Lower leg skin (tissue), 4 donors: ENCODE measurements around the gene POLDIP2. TPM values are rescaled to one million over a fixed set of nuclear protein-coding genes. Genes with fewer than 3 reads are reported as not detected.

Experiments
- DNase-seq, 2 donors: peaks; one replicate each; pipeline ENCODE4 v3.0.0-alpha.2; 2019; ENCODE audit warnings: low spot score in 2 of 2
- H3K4me3 ChIP-seq: fragments of 200-600 bp; sonication (generic); 2 replicates; pipeline ENCODE4 v1.5.1; 2017; ENCODE audit warnings: mild to moderate bottlenecking, low read depth; ENCODE audit not compliant: poor library complexity, severe bottlenecking
- CTCF ChIP-seq, 3 donors: fragments of 450-650 bp; IDR thresholded peaks; one replicate each; pipeline ENCODE4 v1.5.1; 2016; ENCODE audit warnings: antibody characterized with exemption in 3 of 3, mild to moderate bottlenecking in 3 of 3, moderate library complexity in 2 of 3
- POLR2A ChIP-seq, 2 donors: fragments of 450-650 bp; IDR thresholded peaks; one replicate each; pipeline ENCODE4 v1.6.1; 2016 to 2017; ENCODE audit warnings: antibody characterized with exemption in 2 of 2, mild to moderate bottlenecking in 1 of 2, moderate library complexity in 1 of 2
- WGBS, 2 donors: methylation state at CpG; one replicate each; pipeline ENCODE4 v1.1.5; 2018; 5-methylcytosine and 5-hydroxymethylcytosine counted together
- intact Hi-C: fragments of 100-400 bp; cut with DNase I; formaldehyde crosslinking; loops from one replicate; pipeline ENCODE4 v1.15.0; 2023; ENCODE audit warnings: low total_unique reads
- microRNA-seq, 2 donors: library from miRNA; unstranded; fragments of <30 nt; microRNA quantifications; one replicate each; pipeline ENCODE4, GENCODE V29; 2016; ENCODE audit warnings: borderline replicate concordance in 2 of 2, borderline number of aligned reads in 1 of 2
- total RNA-seq, 4 donors: library from RNA; depleted of rRNA; stranded (reverse); fragments of >200 nt; gene quantifications; one replicate each; pipeline ENCODE4 v1.1.0, GENCODE V29; 2016

The POLDIP2 gene
- total RNA-seq, 4 donors from 2014 or later, result 52.1 to 90.2 (median 73.7) TPM

GRCh38 chr17:28313841-28314240 lies 43.5 kb downstream of the POLDIP2 start:
- DNase-seq, result no peak
- TF ChIP-seq POLR2A (IDR thresholded peaks at IDR 0.05) (no peak), CTCF (IDR thresholded peaks at IDR 0.05) (no peak)
- WGBS, 2 donors, result 83 to 88% methylated on average over 2 of the region's 2 CpGs
- H3K4me3 ChIP-seq, result no peak overlapping the region
- intact Hi-C loops, result no loop called here

- TF ChIP-seq POLR2A (IDR thresholded peaks at IDR 0.05) (no peak), CTCF (IDR thresholded peaks at IDR 0.05) (no peak)
- 47 to 74% methylated on average over 4 to 19 of the region's 38 CpGs for WGBS, 2 donors
- no peak for DNase-seq
- intact Hi-C loops, result no loop called here
- H3K4me3 ChIP-seq, result no peak overlapping the region
These were observed 50.3 kb downstream of the POLDIP2 start for GRCh38 chr17:28306954-28307401.

GRCh38 chr17:28298449-28298848 lies 58.9 kb downstream of the POLDIP2 start:
- intact Hi-C loops, result no loop called here
- TF ChIP-seq CTCF (IDR thresholded peaks at IDR 0.05) (no peak), POLR2A (IDR thresholded peaks at IDR 0.05) (no peak)
- WGBS, 2 donors, result 88 to 90% methylated on average over 3 of the region's 3 CpGs
- DNase-seq, result no peak
- no peak overlapping the region for H3K4me3 ChIP-seq

Small RNAs within 50 kb of the gene (microRNA-seq; reads per million reads assigned to microRNA genes)
- gene MIR4723, result 0.57 to 1.4 reads per million in 2 donors

Other genes starting within 250 kb of the POLDIP2 start
- 10 to 100 TPM in 2 of 4 donors, 1 to 10 TPM in 2; 5.7 to 18.6 (median 10.4) TPM for gene TMEM97, start 38.3 kb downstream of the POLDIP2 start, total RNA-seq
- 10 to 100 TPM; 22.6 to 40.8 (median 26.7) TPM for gene IFT20, start 22.1 kb downstream of the POLDIP2 start, total RNA-seq
- 10 to 100 TPM; 23.6 to 42.6 (median 36.9) TPM for gene TNFAIP1, start 21.8 kb downstream of the POLDIP2 start, total RNA-seq
- gene SEBOX, start 7.7 kb upstream of the POLDIP2 start, total RNA-seq, result not detected
- under 1 TPM in 1 of 4 donors, not detected in 3; 0.10 TPM for gene VTN, start 12.8 kb upstream of the POLDIP2 start, total RNA-seq
- 10 to 100 TPM in 3 of 4 donors, 1 to 10 TPM in 1; 4.0 to 15.4 (median 12.1) TPM for gene SARM1, start 14.2 kb upstream of the POLDIP2 start, total RNA-seq
- 10 to 100 TPM in 1 of 4 donors, 1 to 10 TPM in 2, under 1 TPM in 1; 0.89 to 11.5 (median 4.5) TPM for gene SLC46A1, start 48.7 kb upstream of the POLDIP2 start, total RNA-seq
- gene SLC13A2, start 116.1 kb upstream of the POLDIP2 start, total RNA-seq, result 10 to 100 TPM in 2 of 4 donors, 1 to 10 TPM in 2; 1.2 to 13.2 (median 9.8) TPM
- 10 to 100 TPM; 28.9 to 65.0 (median 45.4) TPM for gene FOXN1, start 148.8 kb upstream of the POLDIP2 start, total RNA-seq
- gene UNC119, start 195.1 kb upstream of the POLDIP2 start, total RNA-seq, result 10 to 100 TPM; 41.2 to 41.6 (median 41.4) TPM
- gene PIGS, start 214.0 kb upstream of the POLDIP2 start, total RNA-seq, result 10 to 100 TPM; 57.6 to 84.0 (median 75.1) TPM
- gene ALDOC, start 219.4 kb upstream of the POLDIP2 start, total RNA-seq, result 100 to 1,000 TPM; 109 to 186 (median 138) TPM
- gene SPAG5, start 241.5 kb upstream of the POLDIP2 start, total RNA-seq, result 10 to 100 TPM in 1 of 4 donors, 1 to 10 TPM in 3; 4.0 to 12.4 (median 7.7) TPM